SU-DHL-6 (cell line): ENCODE measurements around the gene SMDT1.

Source experiments
- H2AFZ ChIP-seq: fragments of 200-600 bp; sonication (generic); 2 replicates; pipeline ENCODE4 v1.6.1; 2014; ENCODE audit warnings: low read depth, mild to moderate bottlenecking, moderate library complexity, mixed read lengths, antibody characterized with exemption, low read length; ENCODE audit not compliant: severe bottlenecking
- H3F3A ChIP-seq: fragments of 200-600 bp; shearing (Covaris generic); 2 replicates; pipeline ENCODE4 v1.6.0; 2016; ENCODE audit warnings: antibody characterized with exemption, mild to moderate bottlenecking; ENCODE audit not compliant: insufficient read depth
- H3K27ac ChIP-seq: fragments of 200-600 bp; sonication (generic); 2 replicates; pipeline ENCODE4 v1.5.1; 2016; ENCODE audit warnings: low read depth, mild to moderate bottlenecking, low read length, moderate library complexity, mixed read lengths
- H3K27me3 ChIP-seq: fragments of 200-600 bp; sonication (generic), shearing (Covaris generic); 2 replicates; pipeline ENCODE4 v1.6.0; 2014; ENCODE audit warnings: mild to moderate bottlenecking, low read length
- H3K36me3 ChIP-seq: fragments of 200-600 bp; sonication (generic); 2 replicates; pipeline ENCODE4 v1.6.1; 2014; ENCODE audit warnings: mild to moderate bottlenecking, low read length, mixed read lengths
- H3K4me2 ChIP-seq: fragments of 300-600, 200-600 bp; shearing (Covaris generic), sonication (generic); 2 replicates; pipeline ENCODE4 v1.6.0; 2014; ENCODE audit warnings: low read length, low read depth, mild to moderate bottlenecking; ENCODE audit not compliant: poor library complexity, severe bottlenecking
- H3K4me3 ChIP-seq: fragments of 200-600 bp; sonication (generic); 2 replicates; pipeline ENCODE4 v1.5.1; 2014; ENCODE audit warnings: antibody characterized with exemption, low read length, mild to moderate bottlenecking, mixed read lengths; ENCODE audit not compliant: insufficient read depth, poor library complexity, severe bottlenecking
- H3K79me2 ChIP-seq: fragments of 200-600 bp; sonication (generic); 2 replicates; pipeline ENCODE4 v1.6.1; 2014; ENCODE audit warnings: mild to moderate bottlenecking, low read length, moderate library complexity; ENCODE audit not compliant: insufficient read depth
- H3K9ac ChIP-seq: fragments of 200-600 bp; sonication (generic); 2 replicates; pipeline ENCODE4 v1.7.0; 2014; ENCODE audit warnings: mild to moderate bottlenecking, low read length
- H3K9me2 ChIP-seq: fragments of 200-600 bp; sonication (generic); replicated peaks from 2 replicates; pipeline ENCODE4 v1.6.1; 2014; ENCODE audit warnings: low read length; ENCODE audit not compliant: insufficient read depth
- H3K9me3 ChIP-seq: fragments of 200-600 bp; sonication (generic); 2 replicates; pipeline ENCODE4 v1.6.1; 2014; ENCODE audit warnings: low read length, mixed read lengths; ENCODE audit not compliant: insufficient read depth
- H4K20me1 ChIP-seq: fragments of 200-600 bp; sonication (generic); 2 replicates; pipeline ENCODE4 v1.6.1; 2014; ENCODE audit warnings: low read depth, mild to moderate bottlenecking, antibody characterized with exemption, low read length, moderate library complexity, mixed read lengths
- EZH2phosphoT487 ChIP-seq: fragments of 200-600 bp; sonication (generic), shearing (Covaris generic); conservative IDR thresholded peaks from 2 replicates; pipeline ENCODE4 v1.6.1; 2018; ENCODE audit warnings: mild to moderate bottlenecking, antibody characterized with exemption, low read length, moderate library complexity, mixed read lengths
- TF ChIP-seq, protein P1 (sequence below): fragments of 200-600 bp; sonication (generic); IDR thresholded peaks from one replicate; pipeline ENCODE4 v1.5.1; 2017; ENCODE audit warnings: antibody characterized with exemption, mild to moderate bottlenecking, low read length, moderate library complexity; ENCODE audit not compliant: insufficient read depth, poor library complexity, severe bottlenecking

The SMDT1 gene

DNA sequence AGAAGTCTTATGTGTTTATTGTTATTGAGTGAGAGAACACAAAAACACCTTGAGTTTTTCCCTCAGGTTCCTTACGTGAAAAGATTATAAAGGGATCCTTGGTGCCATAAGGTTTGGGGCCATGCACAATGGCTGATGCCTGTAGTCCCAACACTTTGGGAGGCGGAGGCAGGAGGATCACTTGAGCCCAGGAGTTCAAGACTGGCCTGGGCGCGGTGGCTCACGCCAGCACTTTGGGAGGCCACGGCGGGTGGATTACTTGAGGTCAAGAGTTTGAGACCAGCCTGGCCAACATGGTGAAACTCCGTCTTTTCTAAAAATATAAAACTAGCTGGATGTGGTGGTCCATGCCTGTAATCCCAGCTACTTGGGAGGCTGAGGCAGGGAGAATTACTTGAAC is 5.4 kb downstream of the SMDT1 start:
- Histone ChIP-seq H3K9me2 (no peaks in the 10 kb centered on the region), H3K9ac (no peak overlapping the region), H3K27ac (no peak overlapping the region), H2AFZ (no peak overlapping the region), H3F3A (peaks cover 14% of the 10 kb centered on the region), H3K79me2 (peaks cover 65% of the 10 kb centered on the region), H4K20me1 (no peaks in the 10 kb centered on the region), H3K9me3 (no peaks in the 10 kb centered on the region; the same call in 1 of the 2 replicates), H3K27me3 (no peaks in the 10 kb centered on the region), H3K36me3 (peaks cover 17% of the 10 kb centered on the region), H3K4me2 (no peak overlapping the region), H3K4me3 (no peak overlapping the region)
- TF ChIP-seq, protein P1, sequence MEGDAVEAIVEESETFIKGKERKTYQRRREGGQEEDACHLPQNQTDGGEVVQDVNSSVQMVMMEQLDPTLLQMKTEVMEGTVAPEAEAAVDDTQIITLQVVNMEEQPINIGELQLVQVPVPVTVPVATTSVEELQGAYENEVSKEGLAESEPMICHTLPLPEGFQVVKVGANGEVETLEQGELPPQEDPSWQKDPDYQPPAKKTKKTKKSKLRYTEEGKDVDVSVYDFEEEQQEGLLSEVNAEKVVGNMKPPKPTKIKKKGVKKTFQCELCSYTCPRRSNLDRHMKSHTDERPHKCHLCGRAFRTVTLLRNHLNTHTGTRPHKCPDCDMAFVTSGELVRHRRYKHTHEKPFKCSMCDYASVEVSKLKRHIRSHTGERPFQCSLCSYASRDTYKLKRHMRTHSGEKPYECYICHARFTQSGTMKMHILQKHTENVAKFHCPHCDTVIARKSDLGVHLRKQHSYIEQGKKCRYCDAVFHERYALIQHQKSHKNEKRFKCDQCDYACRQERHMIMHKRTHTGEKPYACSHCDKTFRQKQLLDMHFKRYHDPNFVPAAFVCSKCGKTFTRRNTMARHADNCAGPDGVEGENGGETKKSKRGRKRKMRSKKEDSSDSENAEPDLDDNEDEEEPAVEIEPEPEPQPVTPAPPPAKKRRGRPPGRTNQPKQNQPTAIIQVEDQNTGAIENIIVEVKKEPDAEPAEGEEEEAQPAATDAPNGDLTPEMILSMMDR = no peak
- TF ChIP-seq EZH2phosphoT487 = no peak

DNA sequence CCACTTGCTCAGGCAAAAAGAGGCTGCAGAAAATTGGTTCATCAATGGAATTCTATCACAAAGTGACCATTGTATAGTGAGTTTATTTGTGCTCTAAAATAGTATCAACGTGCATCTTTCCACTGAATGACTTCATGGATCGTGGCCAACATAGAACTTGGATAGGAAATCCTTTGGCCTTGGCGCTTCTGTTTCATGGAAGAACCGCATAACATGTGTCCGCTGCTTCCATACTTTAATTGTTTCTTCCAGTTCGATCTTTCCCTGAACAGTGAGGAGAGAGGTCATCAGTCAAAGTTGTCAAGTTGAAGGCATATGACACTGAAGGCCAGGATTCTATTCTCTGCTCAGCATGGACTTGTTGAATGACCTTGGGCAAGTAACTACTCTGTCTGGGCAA is 6.6 kb downstream of the SMDT1 start:
- Histone ChIP-seq H4K20me1 (no peaks in the 10 kb centered on the region), H3K4me2 (no peak overlapping the region), H3K36me3 (peaks cover 17% of the 10 kb centered on the region), H2AFZ (no peak overlapping the region), H3K27me3 (no peaks in the 10 kb centered on the region), H3F3A (peaks cover 14% of the 10 kb centered on the region), H3K79me2 (peaks cover 54% of the 10 kb centered on the region), H3K9ac (no peak overlapping the region), H3K9me2 (no peaks in the 10 kb centered on the region), H3K9me3 (no peaks in the 10 kb centered on the region; the same call in 1 of the 2 replicates), H3K4me3 (no peak overlapping the region), H3K27ac (no peak overlapping the region)
- TF ChIP-seq EZH2phosphoT487 = no peak
- TF ChIP-seq, protein P1 = no peak

DNA sequence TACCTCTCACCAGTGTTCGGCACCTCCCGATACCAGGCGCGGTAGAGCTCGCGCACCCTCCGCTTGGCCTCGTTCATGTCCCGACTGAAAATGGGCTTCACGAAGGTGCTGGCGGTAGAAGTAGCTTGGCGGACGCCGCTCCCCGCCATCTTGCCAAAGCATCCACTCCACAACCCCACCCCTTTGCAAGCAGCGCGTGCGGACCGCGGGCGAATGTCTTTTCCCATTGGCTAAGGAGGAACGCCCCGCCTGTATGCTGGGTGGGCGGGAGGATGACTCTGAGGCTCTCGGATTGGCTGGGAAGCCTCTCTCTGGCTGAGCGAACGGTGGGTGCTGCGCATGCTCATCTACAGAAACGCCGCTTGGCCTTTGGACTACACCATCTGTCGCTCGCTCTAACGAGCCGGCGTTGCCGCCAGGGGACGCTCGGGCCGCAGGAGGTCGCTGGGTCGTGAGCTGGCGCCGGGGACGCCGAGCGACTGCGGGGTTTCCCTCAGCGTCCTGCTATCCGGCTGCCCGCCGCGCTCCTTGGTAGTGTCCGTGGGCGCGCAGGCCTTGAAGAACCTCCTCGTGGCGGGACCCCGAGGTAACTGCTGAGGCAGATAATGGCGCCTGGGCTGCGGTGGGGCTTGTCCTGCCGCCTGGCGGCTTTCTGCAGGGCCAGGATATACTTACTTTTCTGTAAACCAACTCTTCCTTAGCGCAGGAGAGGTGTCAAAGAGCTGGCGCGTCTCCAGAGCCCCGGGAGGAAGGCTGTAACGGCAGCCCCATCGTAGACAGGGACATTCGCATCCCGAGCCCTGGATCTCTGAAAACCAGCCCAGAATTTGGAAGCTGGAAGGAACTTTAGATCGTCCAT is 11.3 kb downstream of the SMDT1 start, which contains the start of gene NDUFA6:
Gene NDUFA6 (minus strand): TSS at position 177 of the 859 bp plus-strand sequence. CDS start 28 bp downstream, at position 149.
- Histone ChIP-seq H3K27me3 (no peaks in the 10 kb centered on the region), H4K20me1 (no peaks in the 10 kb centered on the region), H3K9me3 (no peaks in the 10 kb centered on the region; the same call in 1 of the 2 replicates), H3K4me2 (peak within 1 kb of the TSS; percentile 80), H3K9ac (peak within 1 kb of the TSS; percentile 82), H2AFZ (peak within 1 kb of the TSS; percentile 73), H3K36me3 (peaks cover 9% of the 10 kb centered on the region; the same call in 1 of the 2 replicates), H3K27ac (peak within 1 kb of the TSS; percentile 57), H3F3A (peaks cover 14% of the 10 kb centered on the region), H3K79me2 (peaks cover 27% of the 10 kb centered on the region; the same call in 1 of the 2 replicates), H3K9me2 (no peaks in the 10 kb centered on the region), H3K4me3 (peak within 1 kb of the TSS; percentile 67)
- TF ChIP-seq, protein P1 = peak; percentile 84
- no peak for TF ChIP-seq EZH2phosphoT487
